ENCODE results near the gene IER5L.

Gene IER5L

GRCh38 chr9:129175825-129176633, 2.0 kb downstream of the IER5L start (continued):
- TF ChIP-seq ATF2 (tag by site-specific recombination; IDR thresholded peaks at IDR 0.05; ENCODE audit: low read depth) (no peak), ZNF248 (tag by site-specific recombination; IDR thresholded peaks at IDR 0.05) (no peak), ZNF202 (tag by site-specific recombination; IDR thresholded peaks at IDR 0.05; ENCODE audit: borderline replicate concordance) (no peak), TSHZ1 (tag by site-specific recombination; IDR thresholded peaks at IDR 0.05; ENCODE audit: borderline replicate concordance) (no peak), MYNN (tag by site-specific recombination; IDR thresholded peaks at IDR 0.05; ENCODE audit: borderline replicate concordance) (no peak), ZNF354C (tag by site-specific recombination; IDR thresholded peaks at IDR 0.05; ENCODE audit: borderline replicate concordance, low read depth) (no peak), GLIS1 (tag by site-specific recombination; IDR thresholded peaks at IDR 0.05) (peak; percentile 76), BCL11B (tag by site-specific recombination; IDR thresholded peaks at IDR 0.05; ENCODE audit: low read depth) (no peak), HIC1 (tag by site-specific recombination; IDR thresholded peaks at IDR 0.05) (no peak), ZNF501 (tag by site-specific recombination; IDR thresholded peaks at IDR 0.05) (no peak), KLF7 (tag by site-specific recombination; IDR thresholded peaks at IDR 0.05; ENCODE audit: borderline replicate concordance) (peak; percentile 96), GLI2 (tag by site-specific recombination; IDR thresholded peaks at IDR 0.05; ENCODE audit: borderline replicate concordance, low read depth) (no peak), TRIM28 (IDR thresholded peaks at IDR 0.05; ENCODE audit: borderline replicate concordance, low read length) (no peak), ZNF610 (tag by site-specific recombination; IDR thresholded peaks at IDR 0.05; ENCODE audit: borderline replicate concordance) (no peak), ZNF26 (tag by site-specific recombination; IDR thresholded peaks at IDR 0.05) (no peak), ZEB2 (tag by site-specific recombination; IDR thresholded peaks at IDR 0.05) (peak; percentile 96), ZNF623 (tag by site-specific recombination; IDR thresholded peaks at IDR 0.05) (0 out of 2 replicates have a peak, but pooled peaks have one; percentile 24), OSR2 (tag by site-specific recombination; IDR thresholded peaks at IDR 0.05) (no peak), ZNF692 (tag by site-specific recombination; IDR thresholded peaks at IDR 0.05) (0 out of 2 replicates have a peak, but pooled peaks have one; percentile 13), ZNF350 (tag by site-specific recombination; IDR thresholded peaks at IDR 0.05) (no peak), ZNF221 (tag by site-specific recombination; IDR thresholded peaks at IDR 0.05; ENCODE audit: borderline replicate concordance) (no peak), ZNF280C (tag by site-specific recombination; IDR thresholded peaks at IDR 0.05) (no peak), SP3 (tag by site-specific recombination; IDR thresholded peaks at IDR 0.05) (peak; percentile 93), ZNF121 (tag by site-specific recombination; IDR thresholded peaks at IDR 0.05) (no peak), GLI4 (tag by site-specific recombination; IDR thresholded peaks at IDR 0.05) (no peak), KLF10 (tag by site-specific recombination; IDR thresholded peaks at IDR 0.05) (peak; percentile 53; the same call in 1 of the 2 replicates), KLF9 (tag by site-specific recombination; IDR thresholded peaks at IDR 0.05; ENCODE audit: low read depth) (peak; percentile 92)
